Smooth muscle cell (in vitro differentiated cells): ENCODE measurements around the gene B4GALT1. TPM values are rescaled to one million over a fixed set of nuclear protein-coding genes. Genes with fewer than 3 reads are reported as not detected.

Experiments
- DNase-seq: peaks from one replicate; lab custom pipeline; 2025; ENCODE audit not compliant: unreplicated experiment; lab: John Stamatoyannopoulos, UW
- H2AFZ ChIP-seq: fragments of 200-600 bp; sonication (generic); 2 replicates; pipeline ENCODE4 v1.6.0; 2016; ENCODE audit warnings: antibody characterized with exemption, low read depth, mild to moderate bottlenecking
- H3F3A ChIP-seq: fragments of 200-600 bp; sonication (generic); 2 replicates; pipeline ENCODE4 v1.6.0; 2017; ENCODE audit warnings: antibody characterized with exemption, low read depth
- H3K27ac ChIP-seq: fragments of 200-600 bp; sonication (generic); 2 replicates; pipeline ENCODE4 v1.5.1; 2016; ENCODE audit warnings: low read depth, mild to moderate bottlenecking
- H3K27me3 ChIP-seq: fragments of 200-600 bp; sonication (generic); 2 replicates; pipeline ENCODE4 v1.6.1; 2016; ENCODE audit warnings: low read depth, mild to moderate bottlenecking
- H3K36me3 ChIP-seq: fragments of 200-600 bp; sonication (generic); 2 replicates; pipeline ENCODE4 v1.5.1; 2016; ENCODE audit warnings: low read depth
- H3K4me1 ChIP-seq: fragments of 200-600 bp; sonication (generic); 2 replicates; pipeline ENCODE4 v1.5.1; 2016; ENCODE audit warnings: low read depth
- H3K4me2 ChIP-seq: fragments of 200-600 bp; sonication (generic); 2 replicates; pipeline ENCODE4 v1.6.0; 2016; ENCODE audit warnings: mild to moderate bottlenecking
- H3K4me3 ChIP-seq: fragments of 200-600 bp; sonication (generic); 2 replicates; pipeline ENCODE4 v1.5.1; 2016; ENCODE audit warnings: mild to moderate bottlenecking
- H3K79me2 ChIP-seq: fragments of 200-600 bp; sonication (generic); 2 replicates; pipeline ENCODE4 v1.6.0; 2016; ENCODE audit warnings: low read depth, mild to moderate bottlenecking
- H3K9ac ChIP-seq: fragments of 200-600 bp; sonication (generic); 2 replicates; pipeline ENCODE4 v1.6.0; 2016; ENCODE audit warnings: low read depth
- H3K9me3 ChIP-seq: fragments of 200-600 bp; sonication (generic); replicated peaks from 2 replicates; pipeline ENCODE4 v1.5.1; 2016; ENCODE audit warnings: low read depth
- H4K20me1 ChIP-seq: fragments of 200-600 bp; sonication (generic); 2 replicates; pipeline ENCODE4 v1.6.0; 2016; ENCODE audit warnings: low read depth
- CTCF ChIP-seq: fragments of 200-600 bp; sonication (generic); IDR thresholded peaks from 2 replicates; pipeline ENCODE4 v1.5.1; 2017; ENCODE audit warnings: borderline replicate concordance, mild to moderate bottlenecking, antibody characterized with exemption; ENCODE audit not compliant: insufficient read depth, poor library complexity, severe bottlenecking
- WGBS: methylation state at CpG from one replicate; pipeline ENCODE4 v1.1.7; 2016; ENCODE audit warnings: low lambda C conversion rate; 5-methylcytosine and 5-hydroxymethylcytosine counted together
- polyA plus RNA-seq: library from polyadenylated mRNA; unstranded; fragments of >200 nt; fragmentation: Nextera tagmentation; extraction: Ambion mirVana; gene quantifications from 2 replicates; pipeline ENCODE4 v1.2.1, GENCODE V29; 2016
- total RNA-seq: library from RNA; depleted of rRNA; stranded (reverse); fragments of >200 nt; gene quantifications from 2 replicates; pipeline ENCODE4 v1.2.3, GENCODE V29; 2014

The B4GALT1 gene
- total and polyA plus RNA-seq, 2 experiments from 2014 or later, result 49.2 to 56.3 TPM

GRCh38 chr9:33137781-33138264 lies 29.3 kb downstream of the B4GALT1 start:
- peaks cover 9% of the 10 kb centered on the region for H3K4me1 ChIP-seq
- H3K27me3 ChIP-seq, result no peaks in the 10 kb centered on the region
- peaks cover 96% of the 10 kb centered on the region for H3K79me2 ChIP-seq
- no peak for TF ChIP-seq CTCF
- peaks cover 91% of the 10 kb centered on the region for H4K20me1 ChIP-seq
- peaks cover 3% of the 10 kb centered on the region for H3F3A ChIP-seq
- H3K9me3 ChIP-seq, result no peaks in the 10 kb centered on the region
- H3K9ac ChIP-seq, result no peak overlapping the region
- no peak overlapping the region for H3K27ac ChIP-seq
- 91% methylated on average over 11 of the region's 11 CpGs for WGBS
- no peaks in the 10 kb centered on the region for H3K36me3 ChIP-seq
- no peak overlapping the region for H2AFZ ChIP-seq
- H3K4me2 ChIP-seq, result no peak overlapping the region
- DNase-seq, result no peak
- H3K4me3 ChIP-seq, result no peak overlapping the region

- peaks cover 5% of the 10 kb centered on the region for H3F3A ChIP-seq
- H4K20me1 ChIP-seq, result peaks cover 89% of the 10 kb centered on the region
- H3K4me2 ChIP-seq, result no peak overlapping the region
- H3K27ac ChIP-seq, result peak overlapping the region; percentile 16
- H3K9ac ChIP-seq, result no peak overlapping the region
- H3K9me3 ChIP-seq, result no peaks in the 10 kb centered on the region
- H2AFZ ChIP-seq, result no peak overlapping the region
- H3K36me3 ChIP-seq, result no peaks in the 10 kb centered on the region
- WGBS, result 58% methylated on average over 10 of the region's 10 CpGs
- peaks cover 88% of the 10 kb centered on the region for H3K79me2 ChIP-seq
- no peak for TF ChIP-seq CTCF
- H3K4me1 ChIP-seq, result peaks cover 9% of the 10 kb centered on the region
- no peak for DNase-seq
- no peak overlapping the region for H3K4me3 ChIP-seq
- H3K27me3 ChIP-seq, result no peaks in the 10 kb centered on the region
Measured at GRCh38 chr9:33136721-33137670, 30.1 kb downstream of the B4GALT1 start.

GRCh38 chr9:33135470-33135958 lies 31.6 kb downstream of the B4GALT1 start:
- H3K9ac ChIP-seq, result no peak overlapping the region

More at GRCh38 chr9:33135470-33135958, 31.6 kb downstream of the B4GALT1 start:
- TF ChIP-seq CTCF, result no peak
- peaks cover 85% of the 10 kb centered on the region for H4K20me1 ChIP-seq
- no peak overlapping the region for H3K27ac ChIP-seq
- no peak overlapping the region for H2AFZ ChIP-seq
- no peaks in the 10 kb centered on the region for H3K9me3 ChIP-seq
- 88% methylated on average over 8 of the region's 8 CpGs for WGBS
- no peak for DNase-seq
- H3K4me2 ChIP-seq, result no peak overlapping the region
- H3K36me3 ChIP-seq, result no peaks in the 10 kb centered on the region
- peaks cover 9% of the 10 kb centered on the region for H3K4me1 ChIP-seq
- peaks cover 4% of the 10 kb centered on the region for H3F3A ChIP-seq
- H3K79me2 ChIP-seq, result peaks cover 78% of the 10 kb centered on the region
- no peak overlapping the region for H3K4me3 ChIP-seq
- no peaks in the 10 kb centered on the region for H3K27me3 ChIP-seq
